HG02571 (cell line): ENCODE data around the gene PSMB10.

ENCODE experiments used
- ATAC-seq: cut with Tn5 transposase; IDR thresholded peaks from one replicate; pipeline ENCODE4 v1.9.1; 2021; ENCODE audit warnings: mild to moderate bottlenecking, moderate library complexity; ENCODE audit not compliant: unreplicated experiment

The PSMB10 gene

GRCh38 chr16:67964477-67965131 is 28.0 kb upstream of the PSMB10 start:
- no peak for ATAC-seq

GRCh38 chr16:67963662-67964321 is 27.1 kb upstream of the PSMB10 start:
- ATAC-seq, result no peak

GRCh38 chr16:67963292-67963661 is 26.6 kb upstream of the PSMB10 start:
- ATAC-seq, result no peak

GRCh38 chr16:67962135-67962534 is 25.5 kb upstream of the PSMB10 start:
- ATAC-seq, result no peak

- no peak for ATAC-seq
These were observed 24.9 kb upstream of the PSMB10 start for GRCh38 chr16:67961551-67961957.

- ATAC-seq, result no peak
These were observed 23.1 kb upstream of the PSMB10 start for GRCh38 chr16:67959536-67960329.

GRCh38 chr16:67957622-67958021 is 21.0 kb upstream of the PSMB10 start:
- no peak for ATAC-seq

- no peak for ATAC-seq
These were observed 18.0 kb upstream of the PSMB10 start for GRCh38 chr16:67954421-67955196.

GRCh38 chr16:67953641-67954375 is 17.2 kb upstream of the PSMB10 start:
- ATAC-seq, result no peak

- no peak for ATAC-seq
These were observed 14.8 kb upstream of the PSMB10 start for GRCh38 chr16:67951485-67951884.

- no peak for ATAC-seq
These were observed 13.7 kb upstream of the PSMB10 start for GRCh38 chr16:67950335-67950843.

GRCh38 chr16:67949645-67950044 is 13.0 kb upstream of the PSMB10 start:
- ATAC-seq, result no peak

GRCh38 chr16:67948015-67948414 is 11.4 kb upstream of the PSMB10 start:
- ATAC-seq, result no peak

GRCh38 chr16:67946966-67947558 is 10.4 kb upstream of the PSMB10 start:
- ATAC-seq, result no peak

- ATAC-seq, result no peak
These were observed 9.5 kb upstream of the PSMB10 start for GRCh38 chr16:67946128-67946569.

- no peak for ATAC-seq
These were observed 8.8 kb upstream of the PSMB10 start for GRCh38 chr16:67945392-67945933.

GRCh38 chr16:67944690-67945391 is 8.2 kb upstream of the PSMB10 start:
- ATAC-seq, result no peak

- no peak for ATAC-seq
These were observed 7.2 kb upstream of the PSMB10 start, which contains the start of gene LCAT for GRCh38 chr16:67943619-67944504. LCAT (minus strand) TSS chr16:67944120; CDS start chr16:67944101, 19 bp downstream.
